Right lobe of liver (tissue), 6 donors: ENCODE measurements around the gene FOLR1. TPM values are rescaled to one million over a fixed set of nuclear protein-coding genes. Genes with fewer than 3 reads are reported as not detected.
A peak's percentile ranks its signal among the peaks of the same experiment; 100 is the strongest.

ENCODE experiments used
- ATAC-seq, 4 donors: fragments of 200-7000 bp; cut with Tn5 transposase; one replicate each; pipeline ENCODE4 v1.9.1; 2020; ENCODE audit warnings: mild to moderate bottlenecking in 4 of 4, moderate library complexity in 4 of 4
- DNase-seq, 3 donors: peaks; one replicate each; pipeline ENCODE4 v3.0.0-alpha.2; 2020
- H3K27ac ChIP-seq, 3 donors: fragments of 200-600 bp; one replicate each; pipeline ENCODE4 v1.8.0; 2022
- H3K27me3 ChIP-seq, 2 donors: fragments of 200-600 bp; one replicate each; pipeline ENCODE4 v1.8.0; 2022
- H3K36me3 ChIP-seq, 4 donors: fragments of 200-600 bp; sonication (generic) in 1 of 4; one replicate each; pipeline versions ENCODE4 v1.5.1 to v1.8.0; 2017 to 2022; ENCODE audit warnings: control low read depth in 1 of 4
- H3K4me1 ChIP-seq, 4 donors: fragments of 200-600 bp; sonication (generic) in 1 of 4; one replicate each; pipeline versions ENCODE4 v1.5.1 to v1.8.0; 2017 to 2022; ENCODE audit warnings: control low read depth in 1 of 4
- H3K4me3 ChIP-seq, 3 donors: fragments of 200-600 bp; one replicate each; pipeline ENCODE4 v1.8.0; 2022
- H3K9me3 ChIP-seq, 4 donors: fragments of 200-600 bp; sonication (generic) in 1 of 4; one replicate each; pipeline versions ENCODE4 v1.5.1 to v1.8.0; 2017 to 2022; ENCODE audit warnings: control low read depth in 1 of 4
- POLR2A ChIP-seq: fragments of 450-650 bp; IDR thresholded peaks from one replicate; pipeline ENCODE4 v1.6.1; 2017; ENCODE audit warnings: antibody characterized with exemption, mild to moderate bottlenecking
- WGBS: methylation state at CpG from one replicate; pipeline ENCODE4 v1.1.6; 2018; ENCODE audit warnings: low coverage, low lambda C conversion rate; ENCODE audit not compliant: insufficient coverage; ENCODE audit errors: missing lambda C conversion rate; 5-methylcytosine and 5-hydroxymethylcytosine counted together
- intact Hi-C, 2 donors: fragments of 100-400 bp; cut with DNase I; formaldehyde crosslinking; loops; one replicate each; pipeline versions ENCODE4 v1.11.2 to v1.14.1; 2022
- total RNA-seq, 6 experiments: library from RNA; depleted of rRNA in 2 of 6; stranded (reverse); fragments of >200 nt in 2 of 6; fragmentation: NEBNext Ultra II Directional in 3 of 6; extraction: Animal tissue kit (Norgen Biotek cat#: 25700) in 3 of 6; gene quantifications; one replicate each; pipeline versions ENCODE4 v1.1.0 to v1.2.4, GENCODE V29; 2016 to 2023
- TF ChIP-seq, protein P1 (sequence below), 4 donors: fragments of 200-600 bp in 3 of 4; fragments of 450-650 bp in 1 of 4; IDR thresholded peaks; one replicate each; pipeline versions ENCODE4 v1.5.1 to v1.8.0; 2016 to 2022; ENCODE audit warnings: antibody characterized with exemption in 4 of 4, mild to moderate bottlenecking in 2 of 4
- donor health status: DM: no; HTN: yes; CAD: no.
- donor health status: DM: no; HTN: no; CAD: no.
- donor health status: DM: no; HTN: no; CAD: no.
- donor health status: DM: no; HTN: yes; CAD: no.
- donor health status: DM: no; HTN: yes; CAD: no.

Gene FOLR1
- total RNA-seq, 6 experiments from 2014 or later = not detected

DNA sequence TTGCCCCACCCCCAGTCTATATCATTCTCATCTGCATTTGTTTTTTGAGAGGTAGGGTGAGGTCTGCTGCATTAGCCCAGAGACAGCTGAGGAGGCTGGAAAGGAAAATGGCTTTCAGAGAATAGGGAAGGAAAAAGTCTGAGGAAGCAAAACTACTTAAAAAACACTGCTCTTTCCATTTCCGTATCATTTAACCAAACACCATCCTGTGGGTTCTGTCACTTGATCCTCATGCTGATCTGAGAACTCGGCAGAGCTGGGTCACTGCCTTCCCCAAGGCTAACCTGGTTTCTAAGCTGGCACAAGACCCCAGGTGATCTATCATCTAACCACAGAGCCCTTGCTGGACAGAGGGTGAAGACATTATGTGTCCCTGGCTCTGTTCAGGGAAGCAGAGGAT, 25.9 kb downstream of the FOLR1 start:
- no peak overlapping the region for H3K27ac ChIP-seq

DNA sequence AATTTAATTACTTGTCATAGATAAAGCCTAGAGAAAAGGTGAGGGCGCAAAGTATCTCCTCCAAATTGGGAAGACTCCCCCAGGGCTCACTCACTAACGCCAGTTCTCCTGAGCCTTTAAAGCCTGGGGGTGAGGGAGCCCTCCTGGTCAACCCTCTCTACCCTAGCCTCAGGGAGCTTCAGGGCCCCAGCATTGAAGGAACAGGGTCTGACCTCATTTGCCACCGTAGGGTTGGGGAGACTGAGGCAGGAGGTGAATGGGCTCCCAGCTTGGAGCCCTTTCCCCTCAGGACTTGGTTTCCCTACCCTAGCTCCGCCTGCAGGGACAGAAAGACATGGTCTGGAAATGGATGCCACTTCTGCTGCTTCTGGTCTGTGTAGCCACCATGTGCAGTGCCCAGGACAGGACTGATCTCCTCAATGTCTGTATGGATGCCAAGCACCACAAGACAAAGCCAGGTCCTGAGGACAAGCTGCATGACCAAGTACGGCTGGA, 26.4 kb downstream of the FOLR1 start:
- TF ChIP-seq POLR2A = no peak
- TF ChIP-seq, protein P1, sequence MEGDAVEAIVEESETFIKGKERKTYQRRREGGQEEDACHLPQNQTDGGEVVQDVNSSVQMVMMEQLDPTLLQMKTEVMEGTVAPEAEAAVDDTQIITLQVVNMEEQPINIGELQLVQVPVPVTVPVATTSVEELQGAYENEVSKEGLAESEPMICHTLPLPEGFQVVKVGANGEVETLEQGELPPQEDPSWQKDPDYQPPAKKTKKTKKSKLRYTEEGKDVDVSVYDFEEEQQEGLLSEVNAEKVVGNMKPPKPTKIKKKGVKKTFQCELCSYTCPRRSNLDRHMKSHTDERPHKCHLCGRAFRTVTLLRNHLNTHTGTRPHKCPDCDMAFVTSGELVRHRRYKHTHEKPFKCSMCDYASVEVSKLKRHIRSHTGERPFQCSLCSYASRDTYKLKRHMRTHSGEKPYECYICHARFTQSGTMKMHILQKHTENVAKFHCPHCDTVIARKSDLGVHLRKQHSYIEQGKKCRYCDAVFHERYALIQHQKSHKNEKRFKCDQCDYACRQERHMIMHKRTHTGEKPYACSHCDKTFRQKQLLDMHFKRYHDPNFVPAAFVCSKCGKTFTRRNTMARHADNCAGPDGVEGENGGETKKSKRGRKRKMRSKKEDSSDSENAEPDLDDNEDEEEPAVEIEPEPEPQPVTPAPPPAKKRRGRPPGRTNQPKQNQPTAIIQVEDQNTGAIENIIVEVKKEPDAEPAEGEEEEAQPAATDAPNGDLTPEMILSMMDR (IDR thresholded peaks at IDR 0.05) = no peak
- no peaks in the 10 kb centered on the region for H3K27me3 ChIP-seq
- no peaks in the 10 kb centered on the region for H3K36me3 ChIP-seq
- H3K4me3 ChIP-seq = peak overlapping the region in 1 of 3 donors; percentile 7
- ATAC-seq (no peak), DNase-seq (no peak)
- intact Hi-C loops = no loop called here
- WGBS = 55% methylated on average over 3 of the region's 5 CpGs
- H3K4me1 ChIP-seq = peaks cover 0 to 5% (median 0%) of the 10 kb centered on the region in 4 donors
- H3K9me3 ChIP-seq = no peaks in the 10 kb centered on the region
- H3K27ac ChIP-seq = no peak overlapping the region

More for the DNA sequence above, 25.9 kb downstream of the FOLR1 start:
- WGBS = 16% methylated on average over 2 of the region's 2 CpGs
- Histone ChIP-seq H3K4me1 (peaks cover 0 to 5% (median 0%) of the 10 kb centered on the region in 4 donors), H3K27me3 (no peaks in the 10 kb centered on the region), H3K4me3 (peak overlapping the region in 1 of 3 donors; percentile 7), H3K9me3 (no peaks in the 10 kb centered on the region), H3K36me3 (no peaks in the 10 kb centered on the region)
- intact Hi-C loops = no loop called here
- peak in 3 of 4 donors; percentile 10 to 37 (median 26) for ATAC-seq
- TF ChIP-seq, protein P1 (IDR thresholded peaks at IDR 0.05) = no peak
- TF ChIP-seq POLR2A = no peak
- no peak for DNase-seq

DNA sequence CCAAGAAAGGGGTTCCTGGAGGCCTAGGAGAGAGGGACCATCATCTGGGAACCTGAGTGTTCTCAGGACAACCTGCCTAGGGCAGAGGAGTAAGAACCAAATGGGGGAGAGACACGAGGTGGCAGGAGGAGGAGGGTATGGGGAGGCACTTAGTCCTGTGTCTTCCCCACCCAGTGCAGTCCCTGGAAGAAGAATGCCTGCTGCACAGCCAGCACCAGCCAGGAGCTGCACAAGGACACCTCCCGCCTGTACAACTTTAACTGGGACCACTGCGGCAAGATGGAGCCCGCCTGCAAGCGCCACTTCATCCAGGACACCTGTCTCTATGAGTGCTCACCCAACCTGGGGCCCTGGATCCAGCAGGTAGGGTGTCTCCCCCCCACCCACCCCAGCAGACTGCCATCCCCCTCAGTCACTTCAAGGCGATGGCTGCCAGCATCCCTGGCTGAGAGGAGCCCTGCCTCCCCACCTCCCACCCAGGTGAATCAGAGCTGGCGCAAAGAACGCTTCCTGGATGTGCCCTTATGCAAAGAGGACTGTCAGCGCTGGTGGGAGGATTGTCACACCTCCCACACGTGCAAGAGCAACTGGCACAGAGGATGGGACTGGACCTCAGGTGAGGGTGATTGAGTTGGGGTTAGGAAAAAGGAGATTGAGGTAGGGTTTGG, 28.9 kb downstream of the FOLR1 start:
- Histone ChIP-seq H3K27me3 (no peaks in the 10 kb centered on the region), H3K36me3 (no peaks in the 10 kb centered on the region), H3K9me3 (no peaks in the 10 kb centered on the region), H3K27ac (no peak overlapping the region), H3K4me3 (no peak overlapping the region), H3K4me1 (peaks cover 0 to 9% (median 0%) of the 10 kb centered on the region in 4 donors)
- intact Hi-C loops = no loop called here
- no peak for TF ChIP-seq POLR2A
- TF ChIP-seq, protein P1 (IDR thresholded peaks at IDR 0.05) = no peak
- ATAC-seq (no peak), DNase-seq (no peak)
- WGBS = 87% methylated on average over 4 of the region's 10 CpGs

DNA sequence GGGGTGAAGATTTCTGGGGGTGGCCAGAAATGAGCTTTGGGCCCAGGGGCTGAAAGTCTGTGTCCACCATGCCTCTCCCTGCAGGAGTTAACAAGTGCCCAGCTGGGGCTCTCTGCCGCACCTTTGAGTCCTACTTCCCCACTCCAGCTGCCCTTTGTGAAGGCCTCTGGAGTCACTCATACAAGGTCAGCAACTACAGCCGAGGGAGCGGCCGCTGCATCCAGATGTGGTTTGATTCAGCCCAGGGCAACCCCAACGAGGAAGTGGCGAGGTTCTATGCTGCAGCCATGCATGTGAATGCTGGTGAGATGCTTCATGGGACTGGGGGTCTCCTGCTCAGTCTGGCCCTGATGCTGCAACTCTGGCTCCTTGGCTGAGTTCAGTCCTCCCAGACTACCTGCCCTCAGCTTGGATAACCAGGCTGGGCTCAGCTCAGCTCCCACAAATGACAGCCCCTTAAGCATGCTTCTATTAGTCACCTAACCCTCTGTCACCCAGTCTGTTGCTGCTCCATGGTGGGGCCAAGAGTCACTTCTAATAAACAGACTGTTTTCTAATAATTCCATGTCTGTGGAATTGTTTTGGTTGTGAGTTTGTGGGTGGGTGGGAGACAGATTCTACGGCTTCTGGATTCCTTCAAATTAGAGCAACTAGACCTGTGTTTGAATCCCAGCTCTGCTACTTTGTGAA, 29.6 kb downstream of the FOLR1 start:
- Histone ChIP-seq H3K27ac (no peak overlapping the region), H3K9me3 (no peaks in the 10 kb centered on the region), H3K4me3 (no peak overlapping the region), H3K27me3 (no peaks in the 10 kb centered on the region), H3K36me3 (no peaks in the 10 kb centered on the region), H3K4me1 (peaks cover 0 to 9% (median 0%) of the 10 kb centered on the region in 4 donors)
- DNase-seq (no peak), ATAC-seq (no peak)
- 100% methylated on average over 1 of the region's 7 CpGs for WGBS
- intact Hi-C loops = no loop called here
- TF ChIP-seq, protein P1 (IDR thresholded peaks at IDR 0.05) = no peak
- no peak for TF ChIP-seq POLR2A
